ENCODE data around the gene TULP1. TPM values are rescaled to one million over a fixed set of nuclear protein-coding genes. Genes with fewer than 3 reads are reported as not detected.

TULP1 gene
- total RNA-seq, 1 donor: not detected

GRCh38 chr6:35453236-35453635, 59.5 kb downstream of the TULP1 start:
- H3K4me3 ChIP-seq (ENCODE audit: low read depth, low read length): peak overlapping the region; percentile 69
- TF ChIP-seq CTCF (IDR thresholded peaks at IDR 0.05; ENCODE audit: insufficient read depth, low read depth, low read length): no peak
- peak; percentile 10 for DNase-seq (ENCODE audit: low read depth)

GRCh38 chr6:35452183-35453090, 60.3 kb downstream of the TULP1 start, which contains the start of gene FANCE:
TSS of gene FANCE (plus strand) at chr6:35452338. CDS start at chr6:35452546, 208 bp downstream.
- peak; percentile 92 for DNase-seq (ENCODE audit: low read depth)
- peak within 1 kb of the TSS; percentile 69 for H3K4me3 ChIP-seq (ENCODE audit: low read depth, low read length)
- no peak for TF ChIP-seq CTCF (IDR thresholded peaks at IDR 0.05; ENCODE audit: insufficient read depth, low read depth, low read length)

GRCh38 chr6:35451354-35452182, 61.1 kb downstream of the TULP1 start:
- H3K4me3 ChIP-seq (ENCODE audit: low read depth, low read length): peak overlapping the region; percentile 44
- DNase-seq (ENCODE audit: low read depth): no peak
- TF ChIP-seq CTCF (IDR thresholded peaks at IDR 0.05; ENCODE audit: insufficient read depth, low read depth, low read length): no peak

GRCh38 chr6:35449287-35449881, 63.3 kb downstream of the TULP1 start:
- TF ChIP-seq CTCF (IDR thresholded peaks at IDR 0.05; ENCODE audit: insufficient read depth, low read depth, low read length): peak; percentile 71
- peak; percentile 79 for DNase-seq (ENCODE audit: low read depth)
- H3K4me3 ChIP-seq (ENCODE audit: low read depth, low read length): no peak overlapping the region

GRCh38 chr6:35448191-35448590, 64.5 kb downstream of the TULP1 start:
- H3K4me3 ChIP-seq (ENCODE audit: low read depth, low read length): no peak overlapping the region
- no peak for DNase-seq (ENCODE audit: low read depth)
- TF ChIP-seq CTCF (IDR thresholded peaks at IDR 0.05; ENCODE audit: insufficient read depth, low read depth, low read length): no peak

Small RNA genes lying within 50 kb of the gene (small RNA-seq; reads per million reads assigned to genes)
- gene MIR7111: not detected

Other genes starting within 250 kb of the TULP1 start
- 0.32 and 1.3 TPM in 2 replicates for gene DEF6, start 215.1 kb downstream of the TULP1 start, total RNA-seq
- 8.2 and 8.7 TPM in 2 replicates for gene PPARD, start 170.3 kb downstream of the TULP1 start, total RNA-seq
- 4.5 and 6.5 TPM in 2 replicates for gene FANCE, start 60.6 kb downstream of the TULP1 start, total RNA-seq
- gene RPL10A, start 44.5 kb downstream of the TULP1 start, total RNA-seq: 1,513 and 2,144 TPM in 2 replicates
- 23.7 and 27.1 TPM in 2 replicates for gene TEAD3, start 15.8 kb downstream of the TULP1 start, total RNA-seq
- gene FKBP5, start 176.0 kb upstream of the TULP1 start, total RNA-seq: 1.3 and 3.2 TPM in 2 replicates
- gene ARMC12, start 224.1 kb upstream of the TULP1 start, total RNA-seq: 0.43 TPM in 1 of 2 replicates, not detected in the other

Data from fibroblast of villous mesenchyme (primary cell).